HepG2 (cell line): ENCODE results near the gene DEFB129. TPM values are rescaled to one million over a fixed set of nuclear protein-coding genes. Genes with fewer than 3 reads are reported as not detected.

Experiments
- GTF3A ChIP-seq: sonication (generic); formaldehyde crosslinking; conservative IDR thresholded peaks from 2 replicates; pipeline ENCODE4 v1.4.0; 2020; ENCODE audit warnings: mild to moderate bottlenecking, missing genetic modification reagents
- IKZF4 ChIP-seq: sonication (generic); formaldehyde crosslinking; IDR thresholded peaks from 2 replicates; pipeline ENCODE4 v1.5.1; 2020; ENCODE audit warnings: borderline replicate concordance, mild to moderate bottlenecking, low read depth, missing genetic modification reagents; ENCODE audit errors: not compliant biosample characterization
- RXRA ChIP-seq: sonication (generic); formaldehyde crosslinking; IDR thresholded peaks from 2 replicates; pipeline ENCODE4 v1.5.1; 2020; ENCODE audit warnings: missing genetic modification reagents
- SATB2 ChIP-seq: sonication (generic); formaldehyde crosslinking; IDR thresholded peaks from 2 replicates; pipeline ENCODE4 v1.5.0; 2020; ENCODE audit warnings: missing genetic modification reagents
- STAT6 ChIP-seq: sonication (generic); formaldehyde crosslinking; IDR thresholded peaks from 2 replicates; pipeline ENCODE4 v1.4.0; 2020; ENCODE audit warnings: missing genetic modification reagents, mild to moderate bottlenecking, borderline replicate concordance
- THAP8 ChIP-seq: sonication (generic); formaldehyde crosslinking; IDR thresholded peaks from 2 replicates; pipeline ENCODE4 v1.5.1; 2020; ENCODE audit warnings: missing genetic modification reagents, mild to moderate bottlenecking, borderline replicate concordance
- ZFP36L2 ChIP-seq: sonication (generic); formaldehyde crosslinking; IDR thresholded peaks from 2 replicates; pipeline ENCODE4 v1.4.0; 2020; ENCODE audit warnings: missing genetic modification reagents
- ZNF263 ChIP-seq: sonication (generic); formaldehyde crosslinking; IDR thresholded peaks from 2 replicates; pipeline ENCODE4 v1.4.0; 2020; ENCODE audit warnings: missing genetic modification reagents
- ZNF318 ChIP-seq: sonication (generic); formaldehyde crosslinking; IDR thresholded peaks from 2 replicates; pipeline ENCODE4 v1.4.0; 2020; ENCODE audit warnings: mild to moderate bottlenecking, missing genetic modification reagents
- ZNF460 ChIP-seq: sonication (generic); formaldehyde crosslinking; IDR thresholded peaks from 2 replicates; pipeline ENCODE4 v1.5.1; 2020; ENCODE audit warnings: missing genetic modification reagents, mild to moderate bottlenecking, borderline replicate concordance
- ZNF512 ChIP-seq: sonication (generic); formaldehyde crosslinking; IDR thresholded peaks from 2 replicates; pipeline ENCODE4 v1.4.0; 2020; ENCODE audit warnings: mild to moderate bottlenecking, missing genetic modification reagents
- ZNF615 ChIP-seq: sonication (generic); formaldehyde crosslinking; IDR thresholded peaks from 2 replicates; pipeline ENCODE4 v1.5.0; 2020; ENCODE audit warnings: mild to moderate bottlenecking, missing genetic modification reagents, borderline replicate concordance
- ZNF713 ChIP-seq: sonication (generic); formaldehyde crosslinking; IDR thresholded peaks from 2 replicates; pipeline ENCODE4 v1.4.0; 2020; ENCODE audit warnings: mild to moderate bottlenecking, missing genetic modification reagents
- polyA plus RNA-seq, 8 experiments: library from polyadenylated mRNA; depleted of rRNA in 3 of 8; stranded (reverse) in 7 of 8; unstranded in 1 of 8; fragments of >200 nt; fragmentation: Illumina TruSeq in 4 of 8; extraction: Trizol in 4 of 8; gene quantifications; 2 replicates each; pipeline versions ENCODE4 v1.2.1 to v1.2.3, GENCODE V29; 2011 to 2016; ENCODE audit warnings: low read depth in 4 of 8, missing spikeins in 1 of 8, mixed read lengths in 1 of 8; ENCODE audit not compliant: insufficient read depth in 1 of 8
- total RNA-seq, 5 experiments: library from RNA; depleted of rRNA; stranded (reverse); fragments of >200 nt; fragmentation: Illumina TruSeq; extraction: Trizol; gene quantifications; 2 replicates each; pipeline ENCODE4 v1.2.3, GENCODE V29; 2016; ENCODE audit warnings: low read depth in 1 of 5

The DEFB129 gene
- total and polyA plus RNA-seq, 2 of the 13 experiments (the other 11 are each of a cell fraction or from before 2014, with no cell fraction given), result not detected

- TF ChIP-seq ZNF318 (CRISPR knock-in tag) (peak; percentile 94; the same call in 1 of the 2 replicates), ZNF460 (CRISPR knock-in tag) (no peak), ZFP36L2 (CRISPR knock-in tag) (no peak), IKZF4 (peak; percentile 72), GTF3A (CRISPR knock-in tag) (no peak), ZNF713 (CRISPR knock-in tag) (no peak), THAP8 (CRISPR knock-in tag) (peak; percentile 79; the same call in 1 of the 2 replicates), ZNF615 (CRISPR knock-in tag) (0 out of 2 replicates have a peak, but pooled peaks have one; percentile 74), ZNF263 (CRISPR knock-in tag) (0 out of 2 replicates have a peak, but pooled peaks have one; percentile 51), RXRA (CRISPR knock-in tag) (peak; percentile 88), SATB2 (CRISPR knock-in tag) (peak; percentile 91), ZNF512 (CRISPR knock-in tag) (peak; percentile 12; the same call in 1 of the 2 replicates), STAT6 (no peak)
These were observed 39.8 kb downstream of the DEFB129 start (continued) for GRCh38 chr20:266596-267562.
